ENCODE measurements around the gene SYT11.

The SYT11 gene

GRCh38 chr1:155861896-155862295 lies 2.5 kb downstream of the SYT11 start:
- Histone ChIP-seq H3K27ac (ENCODE audit: low read depth, low read length) (no peak overlapping the region), H3K4me1 (ENCODE audit: control insufficient read depth, insufficient read depth, low read length, unreplicated experiment) (peaks cover 17% of the 10 kb centered on the region), H3K4me3 (ENCODE audit: low read depth, low read length) (no peak overlapping the region), H3K36me3 (ENCODE audit: insufficient read depth, low read length) (no peaks in the 10 kb centered on the region), H3K79me2 (ENCODE audit: control insufficient read depth, insufficient read depth, low read length, unreplicated experiment) (peaks cover 19% of the 10 kb centered on the region), H2AFZ (ENCODE audit: low read length, unreplicated experiment) (no peak overlapping the region), H3K27me3 (ENCODE audit: insufficient read depth, low read length) (no peaks in the 10 kb centered on the region)

- Histone ChIP-seq H3K36me3 (ENCODE audit: insufficient read depth, low read length) (peaks cover 6% of the 10 kb centered on the region; the same call in 1 of the 2 replicates), H3K4me3 (ENCODE audit: low read depth, low read length) (no peak overlapping the region), H3K79me2 (ENCODE audit: control insufficient read depth, insufficient read depth, low read length, unreplicated experiment) (peaks cover 14% of the 10 kb centered on the region), H3K27me3 (ENCODE audit: insufficient read depth, low read length) (no peaks in the 10 kb centered on the region), H3K27ac (ENCODE audit: low read depth, low read length) (no peak overlapping the region), H2AFZ (ENCODE audit: low read length, unreplicated experiment) (no peak overlapping the region), H3K4me1 (ENCODE audit: control insufficient read depth, insufficient read depth, low read length, unreplicated experiment) (peaks cover 8% of the 10 kb centered on the region)
These were observed 5.0 kb downstream of the SYT11 start for GRCh38 chr1:155864393-155864792.

- H3K36me3 ChIP-seq (ENCODE audit: insufficient read depth, low read length), result peaks cover 6% of the 10 kb centered on the region; the same call in 1 of the 2 replicates
- H3K79me2 ChIP-seq (ENCODE audit: control insufficient read depth, insufficient read depth, low read length, unreplicated experiment), result no peaks in the 10 kb centered on the region
- H3K4me3 ChIP-seq (ENCODE audit: low read depth, low read length), result no peak overlapping the region
- H2AFZ ChIP-seq (ENCODE audit: low read length, unreplicated experiment), result no peak overlapping the region
- no peaks in the 10 kb centered on the region for H3K27me3 ChIP-seq (ENCODE audit: insufficient read depth, low read length)
- H3K27ac ChIP-seq (ENCODE audit: low read depth, low read length), result no peak overlapping the region
- no peaks in the 10 kb centered on the region for H3K4me1 ChIP-seq (ENCODE audit: control insufficient read depth, insufficient read depth, low read length, unreplicated experiment)
These were observed 8.4 kb downstream of the SYT11 start for GRCh38 chr1:155867766-155868165.

- H3K4me1 ChIP-seq (ENCODE audit: control insufficient read depth, insufficient read depth, low read length, unreplicated experiment), result peaks cover 5% of the 10 kb centered on the region
- H3K27ac ChIP-seq (ENCODE audit: low read depth, low read length), result no peak overlapping the region
- no peaks in the 10 kb centered on the region for H3K79me2 ChIP-seq (ENCODE audit: control insufficient read depth, insufficient read depth, low read length, unreplicated experiment)
These were observed 12.0 kb downstream of the SYT11 start for GRCh38 chr1:155871390-155871789.

GRCh38 chr1:155872527-155872926 lies 13.2 kb downstream of the SYT11 start:
- H3K36me3 ChIP-seq (ENCODE audit: insufficient read depth, low read length), result peaks cover 6% of the 10 kb centered on the region; the same call in 1 of the 2 replicates
- no peaks in the 10 kb centered on the region for H3K79me2 ChIP-seq (ENCODE audit: control insufficient read depth, insufficient read depth, low read length, unreplicated experiment)
- no peak overlapping the region for H2AFZ ChIP-seq (ENCODE audit: low read length, unreplicated experiment)
- H3K4me3 ChIP-seq (ENCODE audit: low read depth, low read length), result no peak overlapping the region
- H3K27ac ChIP-seq (ENCODE audit: low read depth, low read length), result no peak overlapping the region
- H3K4me1 ChIP-seq (ENCODE audit: control insufficient read depth, insufficient read depth, low read length, unreplicated experiment), result peaks cover 5% of the 10 kb centered on the region
- no peaks in the 10 kb centered on the region for H3K27me3 ChIP-seq (ENCODE audit: insufficient read depth, low read length)

More at GRCh38 chr1:155871390-155871789, 12.0 kb downstream of the SYT11 start:
- H3K27me3 ChIP-seq (ENCODE audit: insufficient read depth, low read length), result no peaks in the 10 kb centered on the region
- peaks cover 6% of the 10 kb centered on the region; the same call in 1 of the 2 replicates for H3K36me3 ChIP-seq (ENCODE audit: insufficient read depth, low read length)
- H3K4me3 ChIP-seq (ENCODE audit: low read depth, low read length), result no peak overlapping the region
- no peak overlapping the region for H2AFZ ChIP-seq (ENCODE audit: low read length, unreplicated experiment)

GRCh38 chr1:155873860-155874259 lies 14.5 kb downstream of the SYT11 start:
- Histone ChIP-seq H2AFZ (ENCODE audit: low read length, unreplicated experiment) (no peak overlapping the region), H3K27me3 (ENCODE audit: insufficient read depth, low read length) (no peaks in the 10 kb centered on the region), H3K4me3 (ENCODE audit: low read depth, low read length) (no peak overlapping the region), H3K36me3 (ENCODE audit: insufficient read depth, low read length) (peaks cover under 1% of the 10 kb centered on the region; the same call in 1 of the 2 replicates), H3K4me1 (ENCODE audit: control insufficient read depth, insufficient read depth, low read length, unreplicated experiment) (peaks cover 5% of the 10 kb centered on the region), H3K27ac (ENCODE audit: low read depth, low read length) (no peak overlapping the region), H3K79me2 (ENCODE audit: control insufficient read depth, insufficient read depth, low read length, unreplicated experiment) (no peaks in the 10 kb centered on the region)

- Histone ChIP-seq H3K36me3 (ENCODE audit: insufficient read depth, low read length) (no peaks in the 10 kb centered on the region), H3K4me3 (ENCODE audit: low read depth, low read length) (no peak overlapping the region), H3K4me1 (ENCODE audit: control insufficient read depth, insufficient read depth, low read length, unreplicated experiment) (peaks cover 5% of the 10 kb centered on the region), H2AFZ (ENCODE audit: low read length, unreplicated experiment) (no peak overlapping the region), H3K27me3 (ENCODE audit: insufficient read depth, low read length) (no peaks in the 10 kb centered on the region), H3K27ac (ENCODE audit: low read depth, low read length) (no peak overlapping the region), H3K79me2 (ENCODE audit: control insufficient read depth, insufficient read depth, low read length, unreplicated experiment) (no peaks in the 10 kb centered on the region)
These were observed 18.6 kb downstream of the SYT11 start for GRCh38 chr1:155877945-155878344.

- no peak overlapping the region for H3K4me3 ChIP-seq (ENCODE audit: low read depth, low read length)
- H3K36me3 ChIP-seq (ENCODE audit: insufficient read depth, low read length), result no peaks in the 10 kb centered on the region
- no peak overlapping the region for H2AFZ ChIP-seq (ENCODE audit: low read length, unreplicated experiment)
- H3K27me3 ChIP-seq (ENCODE audit: insufficient read depth, low read length), result no peaks in the 10 kb centered on the region
- H3K27ac ChIP-seq (ENCODE audit: low read depth, low read length), result no peak overlapping the region
- H3K79me2 ChIP-seq (ENCODE audit: control insufficient read depth, insufficient read depth, low read length, unreplicated experiment), result no peaks in the 10 kb centered on the region
- H3K4me1 ChIP-seq (ENCODE audit: control insufficient read depth, insufficient read depth, low read length, unreplicated experiment), result peaks cover 6% of the 10 kb centered on the region
These were observed 20.9 kb downstream of the SYT11 start for GRCh38 chr1:155880251-155880650.

- H3K79me2 ChIP-seq (ENCODE audit: control insufficient read depth, insufficient read depth, low read length, unreplicated experiment), result no peaks in the 10 kb centered on the region
- peaks cover 6% of the 10 kb centered on the region for H3K4me1 ChIP-seq (ENCODE audit: control insufficient read depth, insufficient read depth, low read length, unreplicated experiment)
- H3K27me3 ChIP-seq (ENCODE audit: insufficient read depth, low read length), result no peaks in the 10 kb centered on the region
- H3K27ac ChIP-seq (ENCODE audit: low read depth, low read length), result no peak overlapping the region
- no peaks in the 10 kb centered on the region for H3K36me3 ChIP-seq (ENCODE audit: insufficient read depth, low read length)
- H2AFZ ChIP-seq (ENCODE audit: low read length, unreplicated experiment), result no peak overlapping the region
- no peak overlapping the region for H3K4me3 ChIP-seq (ENCODE audit: low read depth, low read length)
These were observed 21.6 kb downstream of the SYT11 start for GRCh38 chr1:155880950-155881349.

- no peaks in the 10 kb centered on the region for H3K36me3 ChIP-seq (ENCODE audit: insufficient read depth, low read length)
- H3K27ac ChIP-seq (ENCODE audit: low read depth, low read length), result no peak overlapping the region
- no peaks in the 10 kb centered on the region for H3K27me3 ChIP-seq (ENCODE audit: insufficient read depth, low read length)
- no peaks in the 10 kb centered on the region for H3K79me2 ChIP-seq (ENCODE audit: control insufficient read depth, insufficient read depth, low read length, unreplicated experiment)
- H2AFZ ChIP-seq (ENCODE audit: low read length, unreplicated experiment), result no peak overlapping the region
- peaks cover 6% of the 10 kb centered on the region for H3K4me1 ChIP-seq (ENCODE audit: control insufficient read depth, insufficient read depth, low read length, unreplicated experiment)
- no peak overlapping the region for H3K4me3 ChIP-seq (ENCODE audit: low read depth, low read length)
These were observed 22.9 kb downstream of the SYT11 start for GRCh38 chr1:155882235-155882634.

- Histone ChIP-seq H3K4me3 (ENCODE audit: low read depth, low read length) (no peak overlapping the region), H2AFZ (ENCODE audit: low read length, unreplicated experiment) (no peak overlapping the region), H3K36me3 (ENCODE audit: insufficient read depth, low read length) (no peaks in the 10 kb centered on the region), H3K27me3 (ENCODE audit: insufficient read depth, low read length) (no peaks in the 10 kb centered on the region), H3K4me1 (ENCODE audit: control insufficient read depth, insufficient read depth, low read length, unreplicated experiment) (peaks cover 6% of the 10 kb centered on the region), H3K79me2 (ENCODE audit: control insufficient read depth, insufficient read depth, low read length, unreplicated experiment) (no peaks in the 10 kb centered on the region), H3K27ac (ENCODE audit: low read depth, low read length) (no peak overlapping the region)
These were observed 23.4 kb downstream of the SYT11 start for GRCh38 chr1:155882766-155883165.
